SH-SY5Y (cell line): ENCODE data around the gene EXOC3.

Source experiments
- GATA2 ChIP-seq: IDR thresholded peaks from 2 replicates; pipeline ENCODE4 v1.6.1; 2011; ENCODE audit warnings: mild to moderate bottlenecking, low read depth, low read length
- GATA3 ChIP-seq: IDR thresholded peaks from 2 replicates; pipeline ENCODE4 v1.6.1; 2011; ENCODE audit warnings: low read depth, mild to moderate bottlenecking, low read length, moderate library complexity

DNA sequence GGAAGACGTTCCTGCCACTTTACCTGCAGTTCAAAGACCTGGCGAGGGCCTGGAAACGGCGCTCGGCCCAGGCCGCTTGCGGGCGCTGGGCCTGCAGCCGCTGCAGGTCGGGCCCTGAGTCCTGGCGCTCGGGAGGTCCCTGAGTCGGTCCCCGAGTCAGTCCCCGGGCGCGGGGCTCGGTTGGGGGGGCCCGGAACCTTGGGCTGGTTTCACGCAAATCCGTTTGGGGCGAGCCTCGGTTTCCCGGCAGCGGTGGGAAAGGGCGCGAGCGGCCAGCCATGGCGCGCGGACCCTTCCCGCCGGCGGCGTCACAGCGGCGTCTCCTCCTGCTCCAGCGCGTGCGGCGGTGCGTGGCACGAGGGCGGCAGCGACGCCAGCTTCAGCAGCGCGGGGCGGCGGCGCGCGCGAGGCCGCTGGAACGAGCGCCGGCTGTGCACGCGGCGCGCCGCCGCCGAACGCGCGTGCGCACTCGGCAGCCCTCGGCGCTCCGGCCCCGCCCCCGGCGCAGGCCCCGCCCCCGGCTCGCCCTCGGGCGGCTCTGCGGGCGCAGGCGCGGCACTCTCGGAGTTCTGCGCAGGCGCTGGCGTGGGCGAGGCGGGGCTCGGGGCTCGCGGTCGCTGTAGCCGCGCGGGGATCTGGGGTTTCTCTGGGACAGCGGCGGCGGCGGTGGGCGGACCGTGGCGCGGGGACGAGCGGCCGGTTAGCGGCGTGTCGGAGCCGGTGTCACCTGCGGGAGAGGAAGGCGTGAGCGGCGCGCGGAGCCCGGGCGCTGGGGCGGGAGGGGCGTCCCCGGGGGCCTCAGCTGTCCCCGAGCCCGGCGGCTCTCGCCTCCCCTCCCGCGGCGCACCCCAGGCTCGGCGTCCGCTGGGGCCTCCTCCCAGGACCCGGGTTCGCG is 29.9 kb downstream of the EXOC3 start:
- no peak for TF ChIP-seq GATA3
- TF ChIP-seq GATA2 = no peak
